ENCODE results near the gene ST6GALNAC3. TPM values are rescaled to one million over a fixed set of nuclear protein-coding genes. Genes with fewer than 3 reads are reported as not detected.

ST6GALNAC3 gene
- polyA plus RNA-seq, 1 donor = 3.7 TPM

GRCh38 chr1:76145332-76145731 lies 70.8 kb downstream of the ST6GALNAC3 start:
- DNase-seq = no peak

- DNase-seq = no peak
Measured at GRCh38 chr1:76146184-76146583, 71.6 kb downstream of the ST6GALNAC3 start.

- no peak for DNase-seq
Measured at GRCh38 chr1:76147917-76148316, 73.4 kb downstream of the ST6GALNAC3 start.

- no peak for DNase-seq
Measured at GRCh38 chr1:76148460-76148859, 73.9 kb downstream of the ST6GALNAC3 start.

- DNase-seq = no peak
Measured at GRCh38 chr1:76153841-76154205, 79.3 kb downstream of the ST6GALNAC3 start.

- DNase-seq = peak; percentile 78
Measured at GRCh38 chr1:76154206-76154956, 79.8 kb downstream of the ST6GALNAC3 start.

- no peak for DNase-seq
Measured at GRCh38 chr1:76156987-76157386, 82.4 kb downstream of the ST6GALNAC3 start.

- no peak for DNase-seq
Measured at GRCh38 chr1:76158126-76158525, 83.6 kb downstream of the ST6GALNAC3 start.

- DNase-seq = no peak
Measured at GRCh38 chr1:76160225-76160624, 85.7 kb downstream of the ST6GALNAC3 start.

- DNase-seq = no peak
Measured at GRCh38 chr1:76161451-76161850, 86.9 kb downstream of the ST6GALNAC3 start.

- DNase-seq = no peak
Measured at GRCh38 chr1:76162254-76162653, 87.7 kb downstream of the ST6GALNAC3 start.

GRCh38 chr1:76164165-76164564 lies 89.6 kb downstream of the ST6GALNAC3 start:
- no peak for DNase-seq

- no peak for DNase-seq
Measured at GRCh38 chr1:76170084-76170483, 95.5 kb downstream of the ST6GALNAC3 start.

GRCh38 chr1:76170513-76170912 lies 96.0 kb downstream of the ST6GALNAC3 start:
- DNase-seq = no peak

GRCh38 chr1:76176000-76176399 lies 101.5 kb downstream of the ST6GALNAC3 start:
- DNase-seq = no peak

- no peak for DNase-seq
Measured at GRCh38 chr1:76177615-76178014, 103.1 kb downstream of the ST6GALNAC3 start.

GRCh38 chr1:76179219-76179698 lies 104.7 kb downstream of the ST6GALNAC3 start:
- DNase-seq = no peak

- DNase-seq = no peak
Measured at GRCh38 chr1:76185207-76185606, 110.7 kb downstream of the ST6GALNAC3 start.

GRCh38 chr1:76186554-76187170 lies 112.1 kb downstream of the ST6GALNAC3 start:
- DNase-seq = no peak

- no peak for DNase-seq
Measured at GRCh38 chr1:76187436-76187835, 112.9 kb downstream of the ST6GALNAC3 start.

GRCh38 chr1:76189310-76189709 lies 114.8 kb downstream of the ST6GALNAC3 start:
- DNase-seq = no peak

- no peak for DNase-seq
Measured at GRCh38 chr1:76190749-76191424, 116.3 kb downstream of the ST6GALNAC3 start.

GRCh38 chr1:76191561-76191960 lies 117.0 kb downstream of the ST6GALNAC3 start:
- DNase-seq = no peak

GRCh38 chr1:76198452-76198851 lies 123.9 kb downstream of the ST6GALNAC3 start:
- no peak for DNase-seq
